Liver (tissue), 9 donors: ENCODE measurements around the gene TUB. TPM values are rescaled to one million over a fixed set of nuclear protein-coding genes. Genes with fewer than 3 reads are reported as not detected.

Source experiments
- DNase-seq: peaks from one replicate; pipeline ENCODE4 v3.0.0-alpha.2; 2017; ENCODE audit warnings: low spot score
- H3K27ac ChIP-seq, 2 donors: one replicate each; pipeline ENCODE4 v1.7.0; 2013; ENCODE audit warnings: inconsistent platforms in 2 of 2, low read length in 2 of 2, control low read depth in 1 of 2, low read depth in 1 of 2, mild to moderate bottlenecking in 1 of 2
- H3K27me3 ChIP-seq, 4 donors: one replicate each; pipeline versions ENCODE4 v1.6.1 to v1.7.0; 2013; ENCODE audit warnings: low read length in 3 of 4, inconsistent platforms in 1 of 4, mild to moderate bottlenecking in 1 of 4, moderate library complexity in 1 of 4; ENCODE audit not compliant: control insufficient read depth in 4 of 4, insufficient read depth in 4 of 4
- H3K36me3 ChIP-seq, 4 donors: one replicate each; pipeline versions ENCODE4 v1.6.1 to v1.7.0; 2013; ENCODE audit warnings: low read length in 3 of 4, mild to moderate bottlenecking in 3 of 4, low read depth in 1 of 4, moderate library complexity in 1 of 4; ENCODE audit not compliant: control insufficient read depth in 4 of 4, insufficient read depth in 3 of 4
- H3K4me1 ChIP-seq, 4 donors: one replicate each; pipeline versions ENCODE4 v1.6.1 to v1.7.0; 2013; ENCODE audit warnings: low read length in 3 of 4, mild to moderate bottlenecking in 3 of 4, moderate library complexity in 1 of 4; ENCODE audit not compliant: control insufficient read depth in 4 of 4, insufficient read depth in 4 of 4
- H3K4me3 ChIP-seq, 3 donors: one replicate each; pipeline versions ENCODE4 v1.6.1 to v1.7.0; 2013; ENCODE audit warnings: low read length in 3 of 3, control low read depth in 1 of 3, low read depth in 1 of 3, mild to moderate bottlenecking in 1 of 3
- H3K9ac ChIP-seq, 2 donors: one replicate each; pipeline ENCODE4 v1.7.0; 2013; ENCODE audit warnings: low read length in 2 of 2, mild to moderate bottlenecking in 2 of 2, moderate library complexity in 2 of 2, control low read depth in 1 of 2, low read depth in 1 of 2
- H3K9me3 ChIP-seq, 4 donors: one replicate each; pipeline versions ENCODE4 v1.6.1 to v1.7.0; 2013; ENCODE audit warnings: low read length in 3 of 4; ENCODE audit not compliant: control insufficient read depth in 4 of 4
- ATF3 ChIP-seq: IDR thresholded peaks from 2 replicates; pipeline ENCODE4 v1.6.1; 2016; ENCODE audit warnings: antibody characterized with exemption
- CTCF ChIP-seq: fragments of 150-350 bp; IDR thresholded peaks from 2 replicates; pipeline ENCODE4 v1.5.1; 2017; ENCODE audit warnings: improper control_type of control experiment, low read depth, low read length; ENCODE audit not compliant: missing input control
- EGR1 ChIP-seq, 2 donors: IDR thresholded peaks; 2 replicates each; pipeline ENCODE4 v1.6.1; 2016 to 2018; ENCODE audit warnings: antibody characterized with exemption in 2 of 2, low read depth in 2 of 2
- FOXA1 ChIP-seq: IDR thresholded peaks from 2 replicates; pipeline ENCODE4 v1.6.1; 2016; ENCODE audit warnings: antibody characterized with exemption
- FOXA2 ChIP-seq: IDR thresholded peaks from 2 replicates; pipeline ENCODE4 v1.6.1; 2016; ENCODE audit warnings: antibody characterized with exemption
- HNF4G ChIP-seq: IDR thresholded peaks from 2 replicates; pipeline ENCODE4 v1.6.1; 2016; ENCODE audit warnings: antibody characterized with exemption
- JUND ChIP-seq, 2 donors: IDR thresholded peaks; 2 replicates each; pipeline ENCODE4 v1.6.1; 2016; ENCODE audit warnings: antibody characterized with exemption in 2 of 2
- MAX ChIP-seq: IDR thresholded peaks from 2 replicates; pipeline ENCODE4 v1.6.1; 2016; ENCODE audit warnings: antibody characterized with exemption
- REST ChIP-seq: IDR thresholded peaks from 2 replicates; pipeline ENCODE4 v1.6.1; 2016; ENCODE audit warnings: antibody characterized with exemption, mild to moderate bottlenecking
- RXRA ChIP-seq, 2 donors: IDR thresholded peaks; 2 replicates each; pipeline ENCODE4 v1.6.1; 2017 to 2018; ENCODE audit warnings: antibody characterized with exemption in 2 of 2, mild to moderate bottlenecking in 1 of 2
- SP1 ChIP-seq: IDR thresholded peaks from 2 replicates; pipeline ENCODE4 v1.6.1; 2018; ENCODE audit warnings: antibody characterized with exemption, mild to moderate bottlenecking
- TAF1 ChIP-seq: conservative IDR thresholded peaks from 2 replicates; pipeline ENCODE4 v1.6.1; 2016; ENCODE audit warnings: antibody characterized with exemption, mild to moderate bottlenecking
- YY1 ChIP-seq: IDR thresholded peaks from 2 replicates; pipeline ENCODE4 v1.6.1; 2016; ENCODE audit warnings: antibody characterized with exemption, mild to moderate bottlenecking
- WGBS: extraction: QIAGEN DNeasy Blood & Tissue Kit; methylation state at CpG from one replicate; pipeline ENCODE4 v1.1.7; 2013; 5-methylcytosine and 5-hydroxymethylcytosine counted together
- polyA plus RNA-seq, 2 donors: library from polyadenylated mRNA; stranded (reverse) in 1 of 2; unstranded in 1 of 2; fragments of 200-250 nt in 1 of 2; fragments of >200 nt in 1 of 2; fragmentation: Nextera tagmentation in 1 of 2; extraction: Ambion mirVana in 1 of 2; gene quantifications; one replicate each; pipeline versions ENCODE4 v1.2.1 to v1.2.3, GENCODE V29; 2013 to 2015
- total RNA-seq, 2 donors: library from RNA; depleted of rRNA; stranded (reverse); fragments of >200 nt; gene quantifications; one replicate each; pipeline ENCODE4 v1.2.3, GENCODE V29; 2014
- donor health status: healthy.
- donor health status: healthy.
- donor health status: healthy.
- donor health status: healthy.
- donor health status: healthy.

Gene TUB
- total and polyA plus RNA-seq, 4 donors, result 0.15 to 1.3 (median 0.66) TPM

- no peaks in the 10 kb centered on the region for H3K27me3 ChIP-seq
- no peak overlapping the region for H3K27ac ChIP-seq
- no peaks in the 10 kb centered on the region for H3K9me3 ChIP-seq
- H3K9ac ChIP-seq, result no peak overlapping the region
- 72% methylated on average over 6 of the region's 6 CpGs for WGBS
- H3K36me3 ChIP-seq, result no peaks in the 10 kb centered on the region
- H3K4me1 ChIP-seq, result no peaks in the 10 kb centered on the region
- peak; percentile 19 for DNase-seq
- no peak overlapping the region for H3K4me3 ChIP-seq
- TF ChIP-seq TAF1 (no peak), YY1 (no peak), FOXA2 (no peak), EGR1 (IDR thresholded peaks at IDR 0.05; ENCODE audit: low read depth in 2 of 2) (no peak), JUND (IDR thresholded peaks at IDR 0.05) (no peak), FOXA1 (no peak), HNF4G (no peak), SP1 (no peak), RXRA (IDR thresholded peaks at IDR 0.05) (no peak), MAX (no peak), ATF3 (no peak)
Measured at GRCh38 chr11:8096575-8096974, 15.6 kb downstream of the TUB start.

GRCh38 chr11:8097062-8097461 lies 16.1 kb downstream of the TUB start:
- Histone ChIP-seq H3K4me3 (no peak overlapping the region), H3K9me3 (no peaks in the 10 kb centered on the region), H3K36me3 (no peaks in the 10 kb centered on the region), H3K27ac (no peak overlapping the region), H3K4me1 (no peaks in the 10 kb centered on the region), H3K9ac (no peak overlapping the region), H3K27me3 (no peaks in the 10 kb centered on the region)
- 94% methylated on average over 8 of the region's 8 CpGs for WGBS
- TF ChIP-seq ATF3 (no peak), YY1 (no peak), REST (no peak)
- no peak for DNase-seq

- no peaks in the 10 kb centered on the region for H3K9me3 ChIP-seq
- no peaks in the 10 kb centered on the region for H3K4me1 ChIP-seq
- H3K36me3 ChIP-seq, result no peaks in the 10 kb centered on the region
- no peak overlapping the region for H3K27ac ChIP-seq
- TF ChIP-seq JUND (IDR thresholded peaks at IDR 0.05) (no peak), CTCF (no peak), TAF1 (no peak), MAX (no peak), HNF4G (no peak)
- H3K27me3 ChIP-seq, result no peaks in the 10 kb centered on the region
- no peak overlapping the region for H3K9ac ChIP-seq
- no peak for DNase-seq
- H3K4me3 ChIP-seq, result no peak overlapping the region
- WGBS, result 89% methylated on average over 9 of the region's 9 CpGs
Measured at GRCh38 chr11:8097468-8097867, 16.5 kb downstream of the TUB start.
